AG08396 (cell line): ENCODE data around the gene FAM200A.
"Not testable (repeated sequence)": the region's sequence is repeated elsewhere in the genome, so short reads cannot be mapped to it uniquely, and the experiment has no call there.

Experiments used
- DNase-seq: peaks from one replicate; pipeline ENCODE4 v3.0.0; 2012; ENCODE audit warnings: low spot score, mixed read lengths

FAM200A gene

GRCh38 chr7:99551767-99552463, at the start of gene FAM200A:
Gene FAM200A, minus strand, starts transcription at chr7:99552114. Its CDS starts 3,707 bp downstream, at chr7:99548407.
- DNase-seq, result peak; percentile 94

GRCh38 chr7:99599836-99600235, 47.9 kb upstream of the FAM200A start:
- no peak for DNase-seq

GRCh38 chr7:99597762-99598501, 46.0 kb upstream of the FAM200A start, which contains the start of gene TMEM225B:
Gene TMEM225B, plus strand, starts transcription at chr7:99598267. Its CDS starts 6,122 bp downstream, at chr7:99604389.
- no peak for DNase-seq

GRCh38 chr7:99596408-99596955, 44.6 kb upstream of the FAM200A start:
- DNase-seq, result no peak

GRCh38 chr7:99594948-99595745, 43.2 kb upstream of the FAM200A start:
- no peak for DNase-seq

- no peak for DNase-seq
These were observed 37.0 kb upstream of the FAM200A start for GRCh38 chr7:99588868-99589267.

GRCh38 chr7:99580778-99581332, 28.9 kb upstream of the FAM200A start:
- not testable (repeated sequence) for DNase-seq

- peak; percentile 38 for DNase-seq
These were observed 28.3 kb upstream of the FAM200A start for GRCh38 chr7:99579956-99580777.

- no peak for DNase-seq
These were observed 27.5 kb upstream of the FAM200A start for GRCh38 chr7:99579281-99579955.

GRCh38 chr7:99576251-99576650, 24.3 kb upstream of the FAM200A start:
- no peak for DNase-seq

GRCh38 chr7:99573257-99573656, 21.3 kb upstream of the FAM200A start:
- no peak for DNase-seq

- no peak for DNase-seq
These were observed 19.9 kb upstream of the FAM200A start for GRCh38 chr7:99571768-99572167.

GRCh38 chr7:99568770-99569169, 16.9 kb upstream of the FAM200A start:
- DNase-seq, result not testable (repeated sequence)

GRCh38 chr7:99563650-99564049, 11.7 kb upstream of the FAM200A start:
- peak; percentile 35 for DNase-seq

- peak; percentile 92 for DNase-seq
These were observed 10.9 kb upstream of the FAM200A start for GRCh38 chr7:99562832-99563231.

- DNase-seq, result no peak
These were observed 10.3 kb upstream of the FAM200A start for GRCh38 chr7:99562114-99562784.

GRCh38 chr7:99561737-99562051, 9.8 kb upstream of the FAM200A start:
- no peak for DNase-seq

GRCh38 chr7:99560834-99561736, 9.2 kb upstream of the FAM200A start:
- DNase-seq, result no peak
